ENCODE results near the gene ALPI.

ALPI gene

DNA sequence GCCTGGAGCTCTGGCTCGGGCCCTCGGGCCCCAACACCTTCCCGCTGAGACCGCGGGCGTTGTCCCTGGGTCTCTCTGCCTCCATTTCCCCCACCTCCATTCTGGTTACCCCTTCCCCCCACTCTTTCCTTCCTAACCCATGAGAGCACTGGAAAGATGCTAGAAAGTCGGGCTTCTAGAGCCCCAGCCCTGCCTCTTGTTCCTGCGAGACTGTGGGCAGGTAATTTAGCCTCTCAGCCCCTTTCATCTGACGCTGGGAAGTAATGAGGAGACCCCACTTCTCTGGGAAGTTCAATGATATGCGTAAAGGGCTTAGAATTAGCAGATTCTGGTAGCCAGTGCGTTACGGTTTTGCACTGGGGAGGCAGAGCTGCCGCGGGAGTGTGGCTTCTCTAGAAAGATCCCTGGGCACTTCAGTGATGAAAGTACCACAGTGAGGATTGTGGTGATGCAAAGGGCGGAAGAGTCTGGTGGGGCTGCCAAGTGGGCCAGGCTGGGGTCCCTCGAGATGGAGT is 47.9 kb downstream of the ALPI start:
- no peak for DNase-seq

DNA sequence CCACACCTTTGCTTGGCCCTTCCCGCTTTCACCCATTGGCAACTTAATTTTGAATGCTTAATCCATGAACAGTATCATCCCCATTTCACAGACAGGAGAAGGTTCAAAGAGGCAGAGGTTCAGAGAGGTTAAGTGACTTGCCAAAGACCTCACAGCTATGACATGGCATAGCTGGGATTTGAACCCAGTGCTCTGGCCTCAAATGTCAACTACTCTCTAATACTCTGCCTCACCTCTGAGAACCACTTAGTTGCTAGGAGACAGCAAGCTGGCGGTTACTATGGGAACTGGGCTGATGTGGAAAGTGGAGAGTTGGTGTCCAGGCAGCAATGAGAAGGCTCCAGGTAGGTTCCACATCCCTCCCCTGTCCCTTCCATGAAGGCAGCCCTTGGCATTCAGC is 48.5 kb downstream of the ALPI start:
- DNase-seq = no peak

DNA sequence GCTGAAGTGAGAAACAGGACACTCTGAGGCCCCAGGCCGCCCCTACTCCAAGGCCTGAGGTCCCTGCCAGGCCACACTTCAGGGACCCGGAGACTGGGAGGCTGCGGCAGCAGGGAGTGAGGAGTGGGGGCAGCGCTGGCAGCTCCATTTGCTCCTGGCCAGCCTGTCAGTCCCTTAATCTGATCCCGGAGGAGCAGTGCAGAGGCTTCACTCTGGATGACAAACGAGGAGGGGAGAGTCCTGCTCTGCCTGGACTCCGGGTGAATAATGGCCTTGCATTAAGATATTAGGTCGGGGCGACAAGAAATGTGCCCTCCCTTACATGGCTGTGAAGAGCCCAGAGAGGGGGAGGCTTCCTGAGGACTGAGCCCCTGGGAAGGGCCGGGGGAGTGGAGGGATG is 49.9 kb downstream of the ALPI start:
- DNase-seq = no peak

DNA sequence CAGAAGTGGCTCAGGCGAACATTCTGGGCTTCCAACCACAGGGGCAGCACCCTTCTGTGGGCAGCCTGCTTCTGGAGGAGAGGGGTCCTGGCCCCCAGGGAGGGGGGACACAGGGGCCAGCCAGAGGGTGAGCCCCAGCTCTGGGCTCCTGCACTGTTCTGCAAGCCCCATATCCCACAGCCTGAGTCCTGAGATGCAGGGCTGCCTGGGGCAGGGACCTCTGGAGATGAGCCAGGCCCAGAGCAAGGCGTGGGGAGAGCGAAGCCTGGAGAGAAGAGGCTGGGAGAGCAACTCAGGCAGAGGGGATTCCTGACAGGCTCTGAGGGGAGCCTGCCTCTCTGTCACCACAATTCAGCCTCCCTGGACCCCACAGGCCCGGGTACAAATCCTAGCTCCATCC is 50.8 kb downstream of the ALPI start:
- DNase-seq = no peak

- DNase-seq = no peak
Observed at GRCh38 chr2:232508251-232508650, 52.3 kb downstream of the ALPI start.
